Measurements from ENCODE around the gene IFT57.

GRCh38 chr3:108222853-108223565 lies 785 bp upstream of the IFT57 start:
- no peak for TF ChIP-seq CTCF (IDR thresholded peaks at IDR 0.05 in 2 of 3, conservative IDR thresholded peaks at IDR 0.05 in 1 of 3; ENCODE audit: control insufficient read depth in 2 of 3, extremely low read depth in 1 of 3, insufficient read depth in 1 of 3, low read depth in 3 of 3, low read length in 3 of 3)
- TF ChIP-seq SREBF1 (IDR thresholded peaks at IDR 0.05; ENCODE audit: low read length), result no peak
- no peak for TF ChIP-seq RBBP5 (conservative IDR thresholded peaks at IDR 0.05)
- no peak for TF ChIP-seq RAD21 (IDR thresholded peaks at IDR 0.05; ENCODE audit: insufficient read depth, low read depth, low read length)
- no peak for TF ChIP-seq EP300 (IDR thresholded peaks at IDR 0.05; ENCODE audit: borderline replicate concordance in 1 of 2, control insufficient read depth in 1 of 2, low read depth in 2 of 2, low read length in 2 of 2)
